Measurements from ENCODE around the gene USH1G.

The USH1G gene

DNA sequence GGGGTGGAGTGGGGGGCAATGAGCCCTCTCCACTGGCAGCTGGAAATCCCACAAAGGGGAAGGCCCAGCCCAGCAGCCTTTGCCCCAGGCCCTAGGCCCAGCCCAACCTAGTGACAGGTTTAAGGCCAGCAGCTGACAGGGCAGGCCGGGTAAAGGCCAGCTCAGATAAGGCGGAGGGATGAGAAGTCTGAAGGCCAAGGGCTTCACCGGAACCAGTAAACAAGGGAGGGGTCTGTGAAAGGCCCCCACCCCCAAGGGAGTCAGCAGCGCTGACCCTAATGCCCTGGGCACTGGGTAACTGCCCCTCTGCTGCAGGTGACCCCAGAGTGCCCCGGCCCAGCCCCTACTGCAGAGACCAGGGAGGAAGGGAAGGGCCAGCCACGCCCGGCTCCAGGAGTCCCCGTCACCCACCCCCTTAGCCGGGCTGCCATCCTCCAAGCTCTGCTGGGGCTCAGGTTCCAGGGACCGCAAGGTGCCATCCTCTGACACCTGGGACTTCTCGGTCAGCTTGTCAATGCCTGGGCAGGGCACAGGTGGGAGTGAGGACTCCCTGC lies 30.2 kb upstream of the USH1G start:
- DNase-seq = no peak

GRCh38 chr17:74952431-74953133 lies 29.5 kb upstream of the USH1G start:
- DNase-seq = no peak

- no peak for DNase-seq
Measured at GRCh38 chr17:74951680-74952421, 28.8 kb upstream of the USH1G start.

DNA sequence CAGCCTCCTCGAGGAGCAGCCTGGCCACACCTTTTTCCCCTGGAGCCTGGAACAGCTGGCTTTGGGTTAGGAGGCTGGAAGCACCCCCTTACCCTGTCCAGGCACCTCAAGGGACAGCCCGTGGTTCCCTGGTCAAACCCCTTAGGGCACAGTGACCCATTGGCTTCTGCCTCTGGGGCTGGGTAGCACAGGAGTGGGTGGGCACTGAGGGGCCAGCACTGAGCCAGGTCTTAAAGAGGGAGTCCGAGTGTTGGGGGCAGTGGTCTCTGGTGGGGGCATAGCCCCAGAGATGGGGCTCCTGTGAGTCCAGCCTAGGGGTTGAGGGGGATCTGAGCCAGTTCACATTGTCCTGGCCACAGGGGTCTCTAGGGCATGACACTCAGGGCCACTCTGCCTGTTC lies 28.0 kb upstream of the USH1G start:
- DNase-seq = no peak

- no peak for DNase-seq
Measured at GRCh38 chr17:74950207-74950606, 27.2 kb upstream of the USH1G start.

DNA sequence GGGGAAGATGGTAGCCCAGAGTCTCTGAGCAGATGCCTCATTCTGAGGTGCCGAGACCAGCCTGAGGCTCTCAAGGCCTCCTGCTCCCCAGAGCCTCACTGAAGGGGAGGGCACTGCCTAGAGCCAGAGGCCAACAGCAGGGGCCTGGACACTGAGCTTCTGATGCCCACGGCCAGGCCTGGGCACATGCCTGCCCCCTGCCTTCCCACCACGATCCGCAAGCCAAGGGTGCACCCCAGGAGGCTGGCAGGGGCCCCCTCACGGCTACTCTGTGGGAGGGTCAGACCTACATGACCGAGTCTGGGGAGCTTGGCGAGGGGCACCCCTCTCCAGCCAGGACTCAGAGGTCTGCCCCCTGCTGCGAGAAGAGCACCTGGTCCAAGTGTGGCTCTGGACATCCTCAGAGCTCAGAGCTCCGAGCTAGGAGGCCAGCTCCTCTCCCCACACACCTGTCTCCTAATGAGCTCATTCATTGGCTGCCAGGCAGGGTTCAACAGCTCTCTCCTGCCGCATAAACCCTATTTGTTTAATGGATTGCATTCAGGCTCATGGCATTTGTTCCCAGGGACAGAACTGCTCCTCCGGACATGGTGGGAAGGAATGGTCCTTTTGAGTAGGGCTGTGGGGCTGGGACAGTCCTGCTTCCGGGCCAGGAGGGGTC lies 26.5 kb upstream of the USH1G start:
- no peak for DNase-seq

GRCh38 chr17:74947041-74947754 lies 24.1 kb upstream of the USH1G start:
- DNase-seq = no peak

DNA sequence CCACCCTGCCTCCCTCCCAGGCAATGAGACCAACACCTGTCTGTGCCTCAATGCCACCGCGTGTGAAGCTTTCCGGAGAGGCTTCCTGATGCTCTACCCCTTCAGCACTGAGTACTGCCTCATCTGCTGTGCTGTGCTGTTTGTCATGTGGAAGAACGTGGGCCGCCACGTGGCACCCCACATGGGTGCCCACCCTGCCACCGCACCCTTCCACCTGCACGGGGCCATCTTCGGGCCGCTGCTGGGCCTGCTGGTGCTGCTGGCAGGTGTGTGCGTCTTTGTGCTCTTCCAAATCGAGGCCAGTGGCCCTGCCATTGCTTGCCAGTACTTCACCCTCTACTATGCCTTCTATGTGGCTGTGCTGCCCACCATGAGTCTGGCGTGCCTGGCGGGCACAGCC lies 23.6 kb upstream of the USH1G start:
- DNase-seq = no peak

DNA sequence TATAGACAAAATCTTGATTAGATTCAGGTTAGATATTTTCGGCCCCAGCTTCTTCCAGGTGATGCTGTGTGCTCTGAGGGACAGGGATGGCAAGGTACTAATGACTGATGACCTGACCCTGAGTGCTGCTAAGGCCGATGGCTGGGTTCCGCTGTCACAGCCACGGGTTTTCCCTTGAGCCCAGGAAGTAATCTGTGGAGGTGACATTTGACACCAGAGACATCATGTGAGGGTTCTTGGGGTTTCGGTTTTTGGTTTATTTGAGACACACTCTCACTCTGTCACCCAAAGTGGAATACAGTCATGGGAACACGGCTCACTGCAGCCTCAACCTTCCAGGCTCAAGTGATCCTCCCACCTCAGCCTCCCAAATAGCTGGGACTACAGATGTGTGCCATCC lies 22.5 kb upstream of the USH1G start:
- no peak for DNase-seq

GRCh38 chr17:74943808-74944522 lies 20.9 kb upstream of the USH1G start:
- DNase-seq = no peak

GRCh38 chr17:74941128-74941725 lies 18.2 kb upstream of the USH1G start:
- no peak for DNase-seq

DNA sequence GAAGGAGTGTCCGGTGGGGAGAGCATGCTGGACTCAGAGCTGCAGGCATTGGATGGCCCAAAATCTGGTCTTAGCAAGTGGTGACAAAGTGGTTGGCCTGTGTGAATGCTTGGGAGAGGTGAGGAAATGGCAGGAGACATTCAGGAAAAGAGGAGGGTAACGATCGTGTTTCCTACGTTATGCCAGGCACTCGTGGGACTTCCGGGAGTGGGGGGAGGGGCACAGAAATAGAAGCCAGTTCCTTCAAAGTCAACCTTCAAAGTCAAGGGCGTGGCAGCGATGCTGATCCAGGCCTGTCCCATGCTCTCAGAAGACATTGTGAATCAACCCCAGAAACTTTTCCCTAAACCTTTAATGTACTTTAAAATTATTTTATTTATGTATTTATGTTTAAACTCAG lies 16.5 kb upstream of the USH1G start:
- DNase-seq = no peak

- no peak for DNase-seq
Measured at GRCh38 chr17:74938194-74938950, 15.3 kb upstream of the USH1G start.

GRCh38 chr17:74937064-74938051 lies 14.3 kb upstream of the USH1G start:
- peak; percentile 56 for DNase-seq

GRCh38 chr17:74936470-74936799 lies 13.4 kb upstream of the USH1G start:
- no peak for DNase-seq

DNA sequence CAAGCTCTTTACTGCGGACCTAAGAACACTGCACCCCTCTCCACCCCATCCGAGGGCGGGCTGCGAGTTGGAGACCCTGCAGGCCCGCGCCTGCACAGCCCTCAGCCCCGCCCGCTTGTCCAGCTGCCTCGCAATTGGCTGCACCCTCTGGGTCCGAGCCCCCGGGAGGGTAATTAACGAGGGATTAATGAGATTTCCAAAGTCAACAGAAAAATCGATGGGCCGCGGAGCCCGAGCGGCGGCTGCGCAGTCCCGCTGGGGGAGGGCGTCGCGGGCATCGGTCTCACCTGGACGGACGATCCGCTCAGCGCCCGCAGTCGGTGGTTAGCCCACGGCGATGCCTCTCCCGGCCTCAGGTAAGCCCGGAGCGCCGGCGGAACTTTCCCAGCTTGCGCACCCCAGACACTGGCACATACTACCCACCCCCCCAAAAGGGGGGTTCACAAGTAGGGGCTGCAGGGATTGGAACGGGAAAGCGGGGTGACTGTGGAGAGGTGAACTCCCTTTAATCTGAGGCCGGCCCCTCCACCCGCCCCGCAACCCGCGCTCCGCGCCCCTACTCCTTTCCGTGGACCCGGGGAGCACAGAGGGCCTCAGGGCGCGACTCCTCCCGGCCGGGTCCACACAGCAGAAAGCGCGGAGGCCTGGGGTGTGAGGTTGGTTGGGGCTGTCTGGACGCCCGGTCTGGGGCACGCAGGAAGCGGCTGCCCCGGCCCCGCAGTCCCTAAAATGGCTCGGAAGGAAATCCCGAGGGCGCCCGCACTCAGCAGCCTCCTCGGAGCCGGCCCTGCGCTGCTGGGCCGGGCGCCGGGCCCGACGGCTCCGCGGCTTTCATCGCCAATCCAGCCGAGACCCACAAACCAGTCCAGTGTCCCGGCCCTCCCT lies 12.8 kb upstream of the USH1G start, which contains the start of gene OTOP3:
Gene OTOP3 (plus strand): TSS at position 314 of the 885 bp plus-strand sequence. CDS start 24 bp downstream, at position 338.
- DNase-seq = peak; percentile 95

GRCh38 chr17:74935048-74935447 lies 12.0 kb upstream of the USH1G start:
- DNase-seq = peak; percentile 72

GRCh38 chr17:74930535-74931036 lies 7.5 kb upstream of the USH1G start:
- no peak for DNase-seq

DNA sequence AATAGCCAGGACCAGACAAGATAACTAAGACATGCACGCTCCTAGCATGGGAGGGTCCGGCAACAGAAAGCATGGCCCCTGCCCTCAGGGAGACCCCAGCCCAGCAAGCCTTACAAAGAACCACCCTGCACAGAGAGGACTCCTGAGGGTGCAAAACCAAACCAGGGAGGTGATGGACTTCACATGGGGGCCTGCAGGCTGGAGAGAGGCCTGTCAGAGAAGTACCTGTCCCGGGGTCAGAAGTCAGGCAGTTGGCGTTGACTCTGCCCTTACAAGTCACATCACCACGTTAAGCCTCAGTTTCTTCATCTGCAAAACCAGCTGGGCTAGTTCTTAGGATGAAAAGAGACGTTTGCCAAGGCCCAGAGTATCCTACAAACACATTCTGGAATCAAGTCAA lies 5.7 kb upstream of the USH1G start:
- no peak for DNase-seq
